Endothelial cell (in vitro differentiated cells): Measurements from ENCODE around the gene LDHD. TPM values are rescaled to one million over a fixed set of nuclear protein-coding genes. Genes with fewer than 3 reads are reported as not detected.
A peak's percentile ranks its signal among the peaks of the same experiment; 100 is the strongest.

ENCODE experiments used
- DNase-seq: peaks from one replicate; pipeline ENCODE4 v3.0.0; 2021; ENCODE audit warnings: low spot score
- H3K27ac Mint-ChIP-seq: one replicate; pipeline ENCODE4 v1.8.0; 2021; ENCODE audit warnings: mixed read lengths, inconsistent platforms; ENCODE audit not compliant: unreplicated experiment
- H3K27me3 Mint-ChIP-seq: one replicate; pipeline ENCODE4 v1.8.0; 2021; ENCODE audit warnings: mild to moderate bottlenecking, moderate library complexity, mixed read lengths, inconsistent platforms; ENCODE audit not compliant: unreplicated experiment
- H3K36me3 Mint-ChIP-seq: one replicate; pipeline ENCODE4 v1.8.0; 2021; ENCODE audit warnings: mild to moderate bottlenecking, low read depth, mixed read lengths, inconsistent platforms; ENCODE audit not compliant: unreplicated experiment
- H3K4me1 Mint-ChIP-seq: one replicate; pipeline ENCODE4 v1.8.0; 2021; ENCODE audit warnings: mild to moderate bottlenecking, mixed read lengths, inconsistent platforms; ENCODE audit not compliant: unreplicated experiment
- H3K4me3 Mint-ChIP-seq: one replicate; pipeline ENCODE4 v1.8.0; 2021; ENCODE audit warnings: mild to moderate bottlenecking, mixed read lengths, inconsistent platforms; ENCODE audit not compliant: unreplicated experiment
- H3K9me3 Mint-ChIP-seq: one replicate; pipeline ENCODE4 v1.8.0; 2021; ENCODE audit warnings: mixed read lengths, inconsistent platforms; ENCODE audit not compliant: unreplicated experiment
- CTCF ChIP-seq: fragments of 200-600 bp; sonication (generic); IDR thresholded peaks from one replicate; pipeline ENCODE4 v1.5.0; 2021; ENCODE audit warnings: antibody characterized with exemption; ENCODE audit not compliant: unreplicated experiment
- total RNA-seq: library from RNA; stranded (reverse); fragmentation: NEBNext Ultra II Directional; extraction: Animal tissue kit (Norgen Biotek cat#: 25700); gene quantifications from one replicate; pipeline ENCODE4 v1.2.1, GENCODE V29; 2021; ENCODE audit not compliant: unreplicated experiment

The LDHD gene
- total RNA-seq, 1 donor from 2014 or later: 0.36 TPM

GRCh38 chr16:75114946-75115825 lies 1.4 kb downstream of the LDHD start:
- no peak overlapping the region for H3K27ac Mint-ChIP-seq
- no peaks in the 10 kb centered on the region for H3K9me3 Mint-ChIP-seq
- no peak overlapping the region for H3K4me3 Mint-ChIP-seq
- no peak for TF ChIP-seq CTCF
- DNase-seq: no peak
- H3K36me3 Mint-ChIP-seq: peaks cover 5% of the 10 kb centered on the region
- peaks cover 28% of the 10 kb centered on the region for H3K4me1 Mint-ChIP-seq
- peaks cover 31% of the 10 kb centered on the region for H3K27me3 Mint-ChIP-seq

GRCh38 chr16:75114179-75114945 lies 2.2 kb downstream of the LDHD start:
- DNase-seq: no peak
- Mint-ChIP-seq H3K4me1 (peaks cover 36% of the 10 kb centered on the region), H3K36me3 (peaks cover 10% of the 10 kb centered on the region), H3K4me3 (no peak overlapping the region), H3K27ac (no peak overlapping the region), H3K27me3 (peaks cover 34% of the 10 kb centered on the region), H3K9me3 (no peaks in the 10 kb centered on the region)
- TF ChIP-seq CTCF: no peak

GRCh38 chr16:75113541-75114121 lies 2.9 kb downstream of the LDHD start:
- Mint-ChIP-seq H3K9me3 (no peaks in the 10 kb centered on the region), H3K4me3 (peak overlapping the region; percentile 59), H3K36me3 (peaks cover 11% of the 10 kb centered on the region), H3K4me1 (peaks cover 38% of the 10 kb centered on the region), H3K27ac (no peak overlapping the region), H3K27me3 (peaks cover 34% of the 10 kb centered on the region)
- DNase-seq: no peak
- no peak for TF ChIP-seq CTCF

- Mint-ChIP-seq H3K27me3 (peaks cover 34% of the 10 kb centered on the region), H3K4me3 (peak overlapping the region; percentile 59), H3K27ac (peak overlapping the region; percentile 94), H3K9me3 (no peaks in the 10 kb centered on the region), H3K4me1 (peaks cover 42% of the 10 kb centered on the region), H3K36me3 (peaks cover 15% of the 10 kb centered on the region)
- DNase-seq: no peak
- TF ChIP-seq CTCF: no peak
Measured at GRCh38 chr16:75112734-75113491, 3.7 kb downstream of the LDHD start.
